ENCODE measurements around the gene COL4A2.

Gene COL4A2

DNA sequence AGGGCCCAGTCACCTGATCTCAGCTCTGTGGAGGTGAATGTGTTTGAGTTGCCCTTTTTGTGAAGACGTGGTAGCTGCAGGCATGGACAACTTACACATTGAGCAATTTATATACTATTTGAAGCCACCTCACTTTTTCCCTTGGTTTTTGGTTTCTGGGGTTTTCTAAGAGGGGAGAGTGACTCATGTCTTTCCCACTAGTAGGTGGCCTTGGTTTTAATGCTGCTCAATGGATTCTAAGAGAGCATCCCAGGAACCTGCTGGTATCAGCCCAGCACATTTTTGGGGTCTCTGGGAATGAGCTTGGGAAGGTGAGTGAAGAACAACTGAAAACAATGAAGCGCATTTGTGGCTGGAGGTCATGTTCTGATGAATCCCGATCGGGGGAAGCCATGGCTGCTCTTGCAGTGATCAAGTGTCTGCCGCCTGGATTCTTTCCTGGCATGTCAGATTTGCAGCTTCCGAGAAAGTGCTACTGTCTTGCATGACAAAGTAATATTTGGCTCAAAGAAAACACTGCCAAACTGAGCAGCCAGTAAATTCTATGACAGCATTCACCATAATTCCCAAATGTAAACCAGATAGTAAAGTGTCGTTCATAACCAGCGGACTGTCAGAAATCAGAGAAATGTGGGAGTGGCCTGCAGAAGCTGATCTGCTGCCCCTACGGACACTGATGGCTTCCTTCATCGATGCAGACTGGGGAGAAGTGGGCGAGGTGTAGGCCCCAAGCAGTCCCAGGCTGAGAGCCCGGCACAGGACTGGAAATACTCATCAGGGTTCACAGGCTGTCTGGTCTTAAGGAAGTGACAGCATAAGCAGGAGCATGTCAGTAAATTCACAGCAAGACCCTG lies 98.7 kb downstream of the COL4A2 start:
- no peak for DNase-seq

DNA sequence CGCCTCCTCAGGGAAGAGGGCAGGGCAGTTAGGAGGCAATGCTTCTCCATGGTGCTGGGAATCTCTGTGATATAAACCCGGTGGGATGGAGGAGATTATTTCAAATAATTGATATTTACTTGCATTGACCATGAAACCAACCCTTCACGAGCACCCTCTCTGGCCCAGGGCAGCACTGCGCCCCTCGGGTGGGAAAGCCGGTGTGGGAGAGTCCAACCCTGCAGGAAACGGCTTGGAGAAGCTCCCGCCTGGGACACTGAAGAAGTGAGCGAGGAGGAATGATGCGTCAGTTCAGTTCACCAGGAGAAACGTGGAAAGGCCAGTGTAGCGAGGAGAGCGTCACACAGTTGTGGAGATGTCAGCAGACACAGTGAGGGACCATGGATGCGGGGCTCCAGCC lies 99.9 kb downstream of the COL4A2 start:
- no peak for DNase-seq

GRCh38 chr13:110407531-110407930 lies 100.4 kb downstream of the COL4A2 start:
- DNase-seq = no peak

- no peak for DNase-seq
These were observed 101.2 kb downstream of the COL4A2 start for GRCh38 chr13:110408286-110408685.

- DNase-seq = no peak
These were observed 102.5 kb downstream of the COL4A2 start for GRCh38 chr13:110409581-110409992.

DNA sequence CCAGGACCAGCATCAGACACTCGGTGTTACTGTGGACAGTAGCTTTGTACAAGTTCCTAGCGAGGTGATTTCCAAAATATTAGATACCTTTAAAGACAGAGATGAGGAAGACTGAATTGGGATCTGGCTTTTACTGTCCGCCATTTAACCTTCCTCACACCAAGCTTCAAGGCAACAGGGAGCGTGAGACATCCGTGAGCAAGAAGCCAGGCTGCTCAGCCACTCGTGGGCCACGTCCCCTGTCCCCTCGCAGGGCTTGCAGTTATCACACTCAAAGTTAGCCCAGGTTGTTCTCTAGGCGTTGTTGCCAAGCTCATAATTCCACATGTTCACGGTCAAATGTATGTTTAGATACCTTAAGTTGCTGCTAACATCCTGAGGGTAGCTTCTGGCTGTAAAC lies 102.9 kb downstream of the COL4A2 start:
- DNase-seq = no peak

- no peak for DNase-seq
These were observed 104.0 kb downstream of the COL4A2 start for GRCh38 chr13:110410936-110411687.

GRCh38 chr13:110411688-110412059 lies 104.6 kb downstream of the COL4A2 start:
- no peak for DNase-seq

DNA sequence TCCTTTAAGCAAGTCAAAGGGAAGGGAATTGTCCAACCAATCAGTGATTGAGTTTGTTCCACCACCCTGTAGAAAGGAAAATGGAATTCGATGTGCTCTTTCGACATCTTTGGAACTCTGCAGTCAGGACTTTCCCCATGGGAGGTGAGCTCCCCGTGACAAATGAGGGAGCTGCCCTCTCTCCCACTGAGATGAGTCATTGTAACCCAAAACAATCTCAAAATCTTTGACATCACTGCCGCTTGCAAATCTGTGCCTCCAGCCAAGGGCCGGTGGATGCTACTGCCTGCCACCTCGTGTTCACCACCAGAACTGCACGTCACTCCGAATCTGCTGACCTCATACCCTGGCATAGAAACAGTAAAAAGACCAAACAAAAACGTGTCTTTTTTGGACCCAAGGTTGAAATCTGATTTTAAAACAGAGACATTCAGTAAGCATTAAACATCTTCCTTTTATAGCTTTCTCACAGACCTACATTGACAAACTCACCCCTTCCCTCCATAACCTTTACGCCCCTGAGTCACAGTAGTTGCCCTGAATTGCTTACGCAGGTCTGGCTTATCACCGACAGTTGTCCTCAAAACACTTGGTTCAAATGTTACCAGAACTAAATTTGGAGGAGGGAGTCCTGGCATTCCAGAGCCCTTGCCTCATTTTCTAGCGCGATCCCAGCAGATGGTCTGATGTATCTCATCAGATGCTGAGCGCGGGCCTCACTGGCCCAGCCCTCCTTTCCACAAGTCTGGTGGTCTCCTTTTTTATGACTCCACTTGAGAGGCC lies 105.2 kb downstream of the COL4A2 start:
- DNase-seq = peak; percentile 73 to 80

GRCh38 chr13:110413016-110413675 lies 106.1 kb downstream of the COL4A2 start:
- no peak for DNase-seq

- no peak for DNase-seq
These were observed 106.6 kb downstream of the COL4A2 start for GRCh38 chr13:110413676-110414040.

DNA sequence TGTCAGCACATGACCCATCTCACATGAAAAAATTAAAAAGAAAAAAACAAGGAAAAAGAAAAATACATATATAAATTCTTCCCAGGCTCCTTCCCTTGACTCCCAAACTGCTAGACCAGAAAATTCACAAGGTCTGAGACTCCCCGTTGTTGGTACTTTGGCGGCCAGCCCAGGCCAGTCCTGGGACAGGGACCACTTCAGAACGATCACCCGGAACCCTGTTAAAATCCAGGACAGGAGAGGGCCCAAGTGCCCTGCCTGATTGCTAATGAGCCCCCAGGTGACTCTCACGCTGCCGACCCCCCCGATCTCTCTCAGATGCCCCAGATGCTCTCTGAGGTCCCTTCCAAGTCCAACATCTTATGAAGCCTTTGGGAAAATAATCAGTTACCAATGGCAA lies 107.2 kb downstream of the COL4A2 start:
- DNase-seq = no peak

DNA sequence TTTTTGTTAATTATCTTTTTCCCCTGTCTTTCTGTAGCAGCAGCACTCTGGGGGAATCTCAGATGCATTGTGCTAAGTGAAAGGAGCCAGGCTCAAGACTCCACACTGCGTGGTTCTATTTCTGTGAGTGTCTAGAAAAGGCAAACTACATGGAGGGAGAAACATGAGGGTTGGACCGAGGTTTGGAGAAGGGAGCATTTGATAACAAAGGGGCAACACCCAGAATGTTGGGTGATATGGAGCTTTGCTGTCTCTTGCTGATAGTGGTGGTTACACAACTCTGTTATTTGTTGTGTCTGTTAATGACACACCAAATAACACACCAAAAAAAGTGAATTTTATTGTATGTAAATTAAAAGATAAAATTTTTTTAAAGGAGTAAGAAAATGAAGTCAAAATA lies 107.8 kb downstream of the COL4A2 start:
- DNase-seq = no peak

- DNase-seq = no peak
These were observed 108.6 kb downstream of the COL4A2 start for GRCh38 chr13:110415669-110416068.

DNA sequence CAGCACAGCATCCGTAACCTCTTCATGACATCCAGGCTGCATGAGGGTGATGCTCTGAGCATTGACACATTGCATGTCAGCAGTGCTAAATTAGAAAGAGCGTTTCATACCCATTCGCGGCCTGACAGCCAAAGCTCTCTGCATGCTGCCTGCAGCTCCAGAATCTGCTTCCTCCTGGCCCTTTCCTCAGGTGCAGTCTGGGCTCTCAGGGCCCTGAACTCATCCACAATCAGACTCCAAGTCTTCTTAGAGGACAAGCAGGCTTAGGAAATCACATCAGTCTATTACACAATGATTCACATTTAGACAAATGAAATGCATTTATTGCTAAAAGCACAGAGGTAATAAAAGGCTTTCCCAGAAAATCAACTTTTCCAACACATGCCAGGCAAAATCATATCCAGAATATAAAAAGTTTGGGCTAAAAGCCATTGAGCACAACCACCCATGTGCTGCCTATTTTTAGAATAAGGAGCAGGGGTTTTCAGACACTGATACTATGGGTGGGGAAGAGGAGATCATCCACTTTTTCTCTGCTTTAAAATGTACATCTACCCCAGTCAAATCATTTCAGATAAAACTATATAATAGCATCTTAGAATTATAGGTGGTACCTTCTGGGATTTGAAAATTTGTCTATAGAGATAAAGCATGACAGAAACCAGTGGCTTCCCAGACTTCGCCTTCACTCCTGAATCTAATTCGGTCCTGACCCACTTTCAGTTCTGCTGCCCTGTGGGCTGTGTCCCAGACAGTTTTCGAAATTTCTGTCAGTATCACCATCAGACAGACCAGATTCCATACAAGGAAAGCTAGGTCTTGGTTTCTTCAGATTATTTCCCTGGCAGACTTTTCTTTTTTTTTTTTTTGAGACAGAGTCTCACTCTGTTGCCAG lies 109.3 kb downstream of the COL4A2 start:
- DNase-seq = no peak

GRCh38 chr13:110418944-110419343 lies 111.9 kb downstream of the COL4A2 start:
- no peak for DNase-seq

DNA sequence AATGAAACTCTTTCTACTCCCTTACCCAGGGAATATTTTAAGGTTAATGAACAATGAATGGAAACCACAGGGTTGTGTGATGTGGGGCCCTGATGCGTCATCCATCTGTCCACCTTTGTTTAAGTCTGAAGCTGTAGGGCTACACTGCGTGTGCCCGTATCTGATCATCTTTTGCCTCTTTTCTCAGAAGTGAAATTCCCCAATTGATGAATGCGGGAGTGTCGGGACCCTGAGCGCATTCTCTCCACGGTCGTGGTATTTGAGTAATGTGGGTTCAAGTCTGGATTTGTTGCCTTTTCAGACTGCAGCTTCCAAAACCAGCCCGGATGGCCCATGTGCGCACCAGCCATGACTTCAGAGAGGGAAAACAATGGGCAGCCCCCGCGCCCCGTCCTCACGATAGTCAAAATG lies 112.3 kb downstream of the COL4A2 start:
- DNase-seq = no peak

GRCh38 chr13:110419946-110420345 lies 112.9 kb downstream of the COL4A2 start:
- DNase-seq = no peak

DNA sequence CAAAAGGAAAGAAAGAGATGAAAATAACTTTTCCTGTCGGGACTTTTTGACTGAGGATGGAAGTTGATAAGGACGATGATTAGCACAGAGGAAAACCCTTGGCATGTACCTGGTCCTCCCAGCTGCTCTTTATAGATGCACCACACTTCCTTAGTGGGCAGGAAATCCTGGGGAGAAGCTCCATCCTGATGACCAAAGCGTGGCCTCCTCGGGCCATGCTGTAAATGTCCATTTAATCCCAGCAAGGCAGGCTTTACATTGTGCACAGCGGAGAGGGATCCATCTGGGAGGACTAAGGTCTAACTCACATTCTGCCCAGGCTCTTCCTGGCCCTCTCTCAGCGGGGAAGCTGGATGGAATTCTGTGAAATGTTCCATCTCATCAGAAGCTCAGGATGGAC lies 113.5 kb downstream of the COL4A2 start:
- DNase-seq = no peak

DNA sequence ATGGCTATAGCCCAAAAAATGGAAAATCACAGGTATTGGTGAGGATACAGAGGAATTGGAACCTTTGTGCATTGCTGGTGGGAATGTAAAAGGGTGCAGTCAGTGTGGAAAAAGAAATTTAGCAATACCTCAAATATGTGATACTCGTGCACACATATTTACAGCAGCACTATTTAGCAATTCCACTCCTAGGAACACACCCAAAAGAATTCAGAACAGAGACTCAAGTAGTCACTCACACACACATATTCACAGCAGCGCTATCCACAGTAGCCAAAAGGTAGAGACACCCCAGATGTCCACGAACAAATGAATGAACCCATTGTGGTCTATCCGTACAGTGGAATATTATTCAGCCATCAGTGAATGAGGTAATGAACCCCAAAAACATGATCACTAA lies 114.0 kb downstream of the COL4A2 start:
- DNase-seq = no peak

- no peak for DNase-seq
These were observed 114.8 kb downstream of the COL4A2 start for GRCh38 chr13:110421696-110422385.

All from activated CD4-positive, alpha-beta T cell treated with anti-CD3 and anti-CD28 coated beads, Interleukin-2, amount 50 U/mL, for 48 hours (primary cell).